Skin of body (tissue), 3 donors: ENCODE measurements around the gene CADM2. TPM values are rescaled to one million over a fixed set of nuclear protein-coding genes. Genes with fewer than 3 reads are reported as not detected.

Experiments
- DNase-seq: peaks from one replicate; lab custom pipeline; 2025; lab: John Stamatoyannopoulos, UW
- small RNA-seq: library from RNA; depleted of rRNA; stranded (forward); fragments of <200 nt; gene quantifications from one replicate; pipeline ENCODE3, GENCODE V24; 2014; ENCODE audit warnings: low replicate concordance
- total RNA-seq: library from RNA; depleted of rRNA; stranded (reverse); fragments of >200 nt; gene quantifications from one replicate; pipeline ENCODE4 v1.2.3, GENCODE V29; 2014

CADM2 gene
- total RNA-seq, 1 donor from 2014 or later, result 2.5 TPM

DNA sequence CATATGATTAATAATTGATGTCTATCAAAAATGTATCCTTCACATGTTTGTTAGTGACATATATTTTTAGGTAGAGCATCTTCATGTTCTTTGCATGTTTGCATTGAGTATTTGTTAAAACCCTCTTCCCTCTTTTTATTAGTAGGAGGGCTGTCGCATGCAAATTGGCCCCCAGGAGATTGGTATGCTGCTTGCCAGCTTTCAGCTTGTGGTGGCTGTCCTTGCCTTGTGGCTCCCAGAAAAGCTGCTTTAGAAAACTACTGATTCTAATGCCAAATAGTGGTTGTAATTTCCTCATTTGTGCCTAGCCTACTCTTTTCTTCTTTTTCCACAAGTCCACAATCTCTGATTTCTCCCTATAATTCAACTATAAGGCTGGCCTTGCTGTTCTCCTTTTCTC lies 1145.4 kb downstream of the CADM2 start:
- DNase-seq, result no peak

DNA sequence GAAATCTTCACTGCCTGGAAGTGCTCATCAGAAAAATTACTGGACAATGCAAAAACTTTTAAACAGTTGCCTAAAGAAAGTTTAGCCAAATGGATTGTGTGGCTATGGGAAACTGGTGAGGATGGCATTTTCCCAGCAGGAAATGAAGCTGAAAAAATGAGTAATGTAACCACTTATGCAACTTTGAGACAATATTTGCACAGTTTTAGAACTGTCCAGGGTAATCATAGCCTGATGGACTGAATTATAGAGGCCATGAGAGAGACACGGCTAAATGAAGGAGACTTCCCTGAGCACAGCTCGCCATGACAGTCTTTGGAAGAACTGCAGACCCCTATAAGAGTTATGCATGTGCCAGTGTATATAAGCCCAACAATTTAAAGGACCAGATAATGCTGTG lies 1150.6 kb downstream of the CADM2 start:
- DNase-seq, result no peak

Small RNA genes within 50 kb of the gene (small RNA-seq; reads per million reads assigned to genes)
- not detected for gene MIR5688
